HG02852 (cell line): ENCODE data around the gene GPR107.

Experiments
- ATAC-seq: cut with Tn5 transposase; IDR thresholded peaks from one replicate; pipeline ENCODE4 v1.9.1; 2021; ENCODE audit warnings: mild to moderate bottlenecking, moderate library complexity; ENCODE audit not compliant: unreplicated experiment

GPR107 gene

DNA sequence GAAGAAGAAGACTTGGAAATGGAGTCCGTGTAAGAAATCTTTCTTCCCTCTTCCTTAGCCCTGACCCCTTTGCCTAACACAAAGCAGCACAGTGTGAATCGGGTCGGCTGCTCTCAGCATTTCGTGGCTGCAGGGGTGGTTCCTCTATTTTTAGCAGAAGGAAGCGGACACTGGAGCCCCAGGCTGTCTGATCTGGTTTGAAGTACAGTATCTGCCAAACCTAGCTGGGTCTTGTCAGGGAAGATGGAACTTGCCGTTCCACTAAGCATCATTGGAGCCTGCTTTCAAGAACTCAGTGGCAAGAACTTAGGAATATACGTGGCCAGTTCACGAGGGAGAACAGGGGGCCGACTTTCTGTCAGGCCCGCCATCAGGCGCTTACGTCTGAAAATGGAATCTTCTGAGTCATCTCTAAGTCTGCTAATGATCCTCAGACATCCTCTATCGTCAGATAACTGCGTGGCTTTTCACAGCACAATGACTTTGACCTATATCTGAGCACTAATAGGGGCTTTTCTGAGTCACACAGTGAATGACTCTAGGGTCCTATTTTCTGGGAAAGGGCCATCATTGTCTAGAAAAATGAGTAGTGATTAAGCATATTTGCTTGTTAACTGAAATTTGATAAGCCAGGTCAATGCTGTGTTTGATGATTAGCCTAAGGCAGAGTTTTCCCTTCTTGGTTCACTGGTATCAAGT lies 75.2 kb downstream of the GPR107 start:
- peak; percentile 63 for ATAC-seq

DNA sequence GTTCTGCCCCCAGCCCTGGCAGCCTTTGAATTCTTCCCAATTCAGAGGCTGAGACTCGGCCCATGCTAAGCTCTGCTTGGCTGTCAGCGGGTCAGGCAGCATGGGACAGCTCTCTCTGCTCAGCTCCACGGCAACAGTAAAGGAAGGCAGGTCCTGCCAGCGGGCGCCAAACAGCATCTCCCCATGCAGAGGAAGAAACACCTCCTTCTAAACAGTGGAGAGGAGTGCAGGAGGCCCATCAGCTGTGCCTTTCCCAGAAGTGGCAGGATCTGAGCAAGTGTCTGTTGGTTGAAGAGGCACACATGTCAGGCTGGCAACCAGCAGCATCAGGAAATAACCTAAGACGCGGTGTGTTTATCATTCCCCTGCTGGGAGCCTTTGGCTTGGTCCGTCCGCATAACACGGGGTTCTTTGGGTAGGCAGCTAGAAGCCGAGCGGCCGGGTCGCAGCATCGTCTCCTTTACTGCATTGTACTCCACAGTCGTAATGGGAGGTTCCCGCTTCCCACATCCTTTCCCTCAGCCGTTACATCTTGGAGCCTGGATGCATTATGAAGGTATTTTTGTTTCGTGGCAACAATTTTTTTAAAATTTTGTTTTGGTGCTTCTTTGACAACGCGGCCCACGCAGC lies 75.8 kb downstream of the GPR107 start:
- ATAC-seq, result no peak

- ATAC-seq, result no peak
Observed at GRCh38 chr9:130132746-130133145, 79.0 kb downstream of the GPR107 start.

DNA sequence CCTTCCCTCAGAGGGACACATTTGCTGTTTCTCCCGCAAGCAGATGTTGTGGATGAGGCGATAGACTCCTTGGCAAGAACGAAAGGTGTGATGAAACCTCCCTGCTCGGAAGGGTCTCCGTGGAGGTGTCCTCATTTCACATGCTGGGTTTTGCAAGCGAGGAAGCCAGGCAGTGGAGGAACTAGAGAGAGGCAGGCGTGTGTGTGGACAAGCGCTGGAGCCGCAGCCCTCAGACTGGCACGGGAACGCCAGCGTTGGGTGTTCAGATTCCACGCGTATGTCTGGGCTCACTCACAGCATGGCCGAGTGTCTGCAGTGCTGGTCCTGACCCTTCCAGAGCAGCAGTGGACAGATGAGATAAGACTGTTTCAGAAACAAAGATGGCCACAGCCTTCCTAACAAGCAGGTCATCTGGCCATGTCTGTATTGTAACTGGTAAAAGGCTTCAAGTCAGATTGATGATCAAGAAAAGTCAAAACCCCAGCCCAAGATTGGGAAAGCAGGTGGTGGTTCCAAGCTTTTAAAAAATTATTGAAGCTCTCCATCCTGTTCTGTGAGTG lies 83.5 kb downstream of the GPR107 start:
- no peak for ATAC-seq

GRCh38 chr9:130137641-130138081 lies 84.0 kb downstream of the GPR107 start:
- no peak for ATAC-seq

- ATAC-seq, result no peak
Observed at GRCh38 chr9:130138171-130138653, 84.5 kb downstream of the GPR107 start.

GRCh38 chr9:130138791-130139190 lies 85.1 kb downstream of the GPR107 start:
- no peak for ATAC-seq

DNA sequence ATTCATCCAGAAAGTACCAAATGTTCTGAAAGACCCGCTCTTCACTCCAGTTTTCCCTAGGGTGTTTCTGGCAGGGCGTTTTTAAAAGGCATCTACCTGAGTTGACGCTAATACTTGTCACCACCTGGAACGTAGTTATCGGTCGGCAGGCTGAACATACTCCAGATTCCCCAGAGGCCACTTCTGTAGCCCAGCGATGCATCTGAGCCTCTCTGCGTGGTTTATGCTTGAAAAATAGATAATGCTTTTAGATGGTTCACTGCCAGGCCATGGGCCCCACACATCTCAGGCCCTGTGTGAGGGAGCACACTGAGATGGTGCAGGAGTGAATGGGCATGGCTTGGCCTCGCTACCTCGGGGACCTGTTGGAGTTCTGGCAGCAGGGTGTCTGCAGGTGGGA lies 85.5 kb downstream of the GPR107 start:
- no peak for ATAC-seq

DNA sequence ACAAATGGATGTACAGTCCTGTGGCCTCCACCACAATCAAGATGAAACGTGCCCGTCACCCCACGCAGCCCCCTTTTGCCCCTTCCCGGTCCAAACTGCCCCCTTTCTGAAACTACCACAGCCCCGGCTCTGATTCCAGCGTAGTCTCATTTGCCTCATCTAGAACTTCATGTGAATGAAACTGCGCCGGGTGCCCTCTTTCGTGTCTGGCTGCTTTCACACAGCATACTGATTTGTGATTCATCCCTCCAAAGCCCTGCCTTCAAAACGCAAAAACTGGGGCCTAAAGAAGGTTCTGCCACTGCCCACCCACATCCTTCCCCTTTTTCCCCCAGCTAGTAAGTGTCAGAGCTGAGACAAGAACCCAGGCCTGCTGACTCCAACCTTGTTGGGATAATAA lies 87.0 kb downstream of the GPR107 start:
- ATAC-seq, result no peak

DNA sequence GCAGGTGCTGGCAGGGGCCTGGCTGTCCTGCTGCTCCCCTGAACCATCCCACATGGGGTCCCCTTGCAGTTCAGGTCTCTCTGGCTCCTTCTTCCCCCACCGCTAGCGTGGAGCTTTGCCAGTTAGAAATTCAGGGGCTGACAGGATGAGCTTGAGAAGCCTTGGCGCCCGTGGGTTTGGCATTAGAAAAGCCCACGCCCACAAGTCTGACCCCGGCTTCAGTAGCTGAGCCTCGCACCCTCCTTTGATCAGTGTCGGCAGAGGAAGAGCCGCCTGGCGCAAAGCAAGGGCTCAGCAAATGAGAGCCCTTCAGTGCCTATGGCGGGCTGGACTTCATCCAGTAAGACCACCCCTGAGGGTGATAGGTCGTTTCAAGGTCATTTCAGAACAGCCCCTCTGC lies 88.3 kb downstream of the GPR107 start:
- ATAC-seq, result no peak

GRCh38 chr9:130142641-130143040 lies 88.9 kb downstream of the GPR107 start:
- ATAC-seq, result no peak

DNA sequence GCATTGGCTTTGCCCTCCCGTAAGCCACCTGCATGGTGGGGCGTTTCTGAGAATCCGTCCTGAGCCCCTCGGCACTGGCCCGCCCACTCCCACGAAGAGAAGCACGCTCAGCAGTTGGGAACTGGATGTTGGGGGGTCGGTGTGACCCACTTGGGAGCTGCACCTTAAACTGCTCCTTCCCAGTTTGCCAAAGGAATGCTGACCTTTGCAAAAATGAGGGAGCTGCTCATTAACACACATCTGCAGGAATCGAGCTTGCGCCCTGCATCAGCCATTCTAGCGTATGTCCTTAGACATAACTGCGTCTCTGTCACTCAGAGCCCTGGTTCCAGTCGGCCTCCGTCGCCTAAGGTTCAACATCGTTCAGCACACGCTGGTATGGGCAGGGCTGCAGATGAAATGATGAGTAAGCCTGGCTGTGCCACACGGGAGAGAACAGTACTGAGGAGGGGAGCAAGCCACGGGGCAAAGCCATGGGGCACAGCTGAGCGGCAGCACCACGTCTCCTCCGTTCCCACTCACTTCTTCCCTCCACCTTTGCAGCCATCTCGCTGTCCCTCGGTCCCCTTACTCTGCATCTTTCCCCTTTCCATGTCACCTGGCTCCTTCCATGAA lies 89.7 kb downstream of the GPR107 start:
- no peak for ATAC-seq

GRCh38 chr9:130143958-130144366 lies 90.3 kb downstream of the GPR107 start:
- no peak for ATAC-seq

DNA sequence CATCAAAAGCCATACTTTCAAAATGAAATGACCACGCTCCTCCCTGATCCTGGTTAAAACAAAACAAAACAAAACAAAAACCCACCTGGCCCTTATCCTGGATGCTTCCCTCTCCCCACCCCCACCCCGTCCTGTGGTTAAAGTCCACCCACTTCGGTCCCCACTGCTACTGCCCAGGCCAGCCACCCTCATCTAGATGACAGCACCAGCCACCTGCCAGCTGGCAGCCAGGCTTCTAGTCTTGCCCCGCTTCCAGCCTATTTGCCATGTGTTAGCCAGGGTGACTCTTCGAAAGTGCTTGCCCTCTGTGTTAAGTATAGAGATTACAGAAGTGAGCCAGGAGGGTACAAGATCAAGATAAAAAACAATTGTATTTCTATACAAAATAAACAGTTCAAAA lies 91.0 kb downstream of the GPR107 start:
- ATAC-seq, result no peak

DNA sequence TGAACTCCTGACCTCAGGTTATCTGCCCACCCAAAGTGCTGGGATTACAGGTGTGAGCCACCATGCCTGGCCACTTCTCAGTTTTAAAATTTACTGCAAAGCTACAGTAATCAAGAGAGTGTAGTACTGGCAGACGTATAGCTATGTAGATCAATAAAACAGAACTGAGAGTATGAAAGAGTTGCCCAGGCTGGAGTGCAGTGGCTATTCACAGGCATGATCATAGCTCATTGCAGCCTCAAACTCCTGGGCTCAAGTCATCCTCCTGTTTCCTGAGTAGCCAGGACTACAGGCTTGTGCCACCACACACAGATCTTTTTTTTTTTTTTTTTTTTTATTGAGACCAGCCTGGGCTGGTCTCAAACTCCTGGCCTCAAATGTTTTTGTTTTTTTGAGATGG lies 92.0 kb downstream of the GPR107 start:
- no peak for ATAC-seq

DNA sequence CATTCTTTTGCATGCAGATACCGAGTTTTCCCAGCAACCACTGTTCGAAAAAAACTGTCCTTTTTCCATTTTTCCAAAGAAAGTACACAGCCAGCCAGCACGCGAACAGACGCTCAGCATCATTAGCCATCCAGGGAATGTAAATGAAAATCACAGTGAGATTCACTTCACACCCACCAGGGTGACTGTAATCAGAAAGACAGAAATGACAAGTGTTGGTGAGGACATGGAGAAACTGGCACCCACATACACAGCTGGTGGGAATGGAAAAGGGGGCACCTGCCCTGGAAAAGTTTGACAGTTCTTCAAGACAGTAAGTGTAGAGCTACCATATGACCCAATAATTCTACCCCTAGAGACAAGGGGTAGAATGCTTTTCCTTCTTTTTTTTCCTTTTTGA lies 93.5 kb downstream of the GPR107 start:
- no peak for ATAC-seq

DNA sequence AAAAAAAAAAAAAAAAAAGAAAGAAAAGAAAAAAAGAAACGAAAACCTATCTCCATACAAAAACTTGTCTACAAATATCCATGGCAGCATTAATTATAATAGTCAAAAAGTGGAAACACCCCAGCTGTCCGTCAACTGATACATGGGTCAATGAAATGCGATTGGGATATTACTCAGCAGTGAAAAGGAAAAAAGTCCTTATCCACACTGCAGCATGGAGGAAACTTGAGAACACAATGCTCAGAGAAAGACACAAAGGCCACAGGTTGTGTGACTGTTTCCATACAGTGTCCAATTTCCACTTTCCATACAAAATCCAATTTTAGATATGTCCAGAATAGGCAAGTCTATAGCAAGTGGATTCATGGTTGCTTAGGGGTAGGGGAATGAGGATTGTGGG lies 94.2 kb downstream of the GPR107 start:
- ATAC-seq, result no peak

DNA sequence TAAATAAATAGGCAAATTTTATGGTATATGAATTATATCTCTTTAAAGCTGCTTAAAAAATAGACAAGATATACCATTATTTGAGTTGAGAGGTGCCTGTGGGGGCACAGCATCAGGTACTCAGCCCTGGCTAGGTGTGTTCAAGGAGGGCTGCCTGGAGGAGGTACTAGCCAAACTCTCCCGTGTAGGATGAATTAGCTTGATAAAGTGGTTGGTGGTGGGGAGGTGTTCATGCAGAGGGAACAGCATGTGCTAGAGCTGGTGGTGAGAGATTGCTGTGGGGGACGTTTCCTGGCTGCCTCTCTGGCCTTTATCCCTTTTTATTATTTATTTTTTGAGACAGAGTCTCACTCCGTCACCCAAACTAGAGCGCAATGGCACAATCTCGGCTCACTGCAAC lies 95.3 kb downstream of the GPR107 start:
- ATAC-seq, result no peak

- no peak for ATAC-seq
Observed at GRCh38 chr9:130149654-130150286, 96.1 kb downstream of the GPR107 start.

- ATAC-seq, result no peak
Observed at GRCh38 chr9:130150779-130151382, 97.2 kb downstream of the GPR107 start.

- no peak for ATAC-seq
Observed at GRCh38 chr9:130154816-130155215, 101.1 kb downstream of the GPR107 start.
